Motor neuron (in vitro differentiated cells): Measurements from ENCODE around the gene AKAP9. TPM values are rescaled to one million over a fixed set of nuclear protein-coding genes. Genes with fewer than 3 reads are reported as not detected.
"Not testable (repeated sequence)": the region's sequence is repeated elsewhere in the genome, so short reads cannot be mapped to it uniquely, and the experiment has no call there.

Experiments used
- ATAC-seq, 8 experiments: fragments of 200-7000 bp; cut with Tn5 transposase; replicated peaks in 6 of 8; 2 replicates each; pipeline ENCODE4 v1.8.0; 2021; ENCODE audit warnings: mild to moderate bottlenecking in 8 of 8, moderate library complexity in 8 of 8
- H3K27ac ChIP-seq, 2 donors: fragments of 250-450 bp; sonication (Bioruptor Pico); 2 replicates each; pipeline ENCODE4 v1.9.0; 2021; ENCODE audit warnings: antibody characterized with exemption in 2 of 2, mild to moderate bottlenecking in 2 of 2, moderate library complexity in 1 of 2
- H3K4me1 ChIP-seq, 2 donors: fragments of 250-450 bp; sonication (Bioruptor Pico); replicated peaks in 1 of 2; 2 replicates each; pipeline ENCODE4 v1.6.1; 2021; ENCODE audit warnings: antibody characterized with exemption in 2 of 2, mild to moderate bottlenecking in 2 of 2, moderate library complexity in 1 of 2
- H3K4me3 ChIP-seq, 5 donors: fragments of 250-450 bp; sonication (Bioruptor Pico); 2 replicates each; pipeline ENCODE4 v1.9.0; 2021; ENCODE audit warnings: antibody characterized with exemption in 5 of 5, mild to moderate bottlenecking in 5 of 5, moderate library complexity in 4 of 5
- WGBS, 10 experiments: fragments of 450-650 bp; shearing (Covaris generic); methylation state at CpG; one replicate each; pipeline ENCODE4 v1.0.0; 2022; 5-methylcytosine and 5-hydroxymethylcytosine counted together
- in situ Hi-C, 9 experiments: fragments of 400-800 bp; cut with MboI; loops; one replicate each; pipeline ENCODE4 v1.15.0; 2021; ENCODE audit warnings: low sequenced_read_pairs in 9 of 9, low pct_unique_long_range_greater_than_20kb in 2 of 9; ENCODE audit not compliant: unreplicated experiment in 9 of 9
- total RNA-seq, 8 experiments: library from RNA; unstranded; fragments of 300-600 nt; gene quantifications; 2 replicates each; pipeline versions ENCODE4 v1.2.3 to v1.2.4, GENCODE V29; 2022

The AKAP9 gene
- total RNA-seq, 8 experiments from 2014 or later: 41.6 to 139 (median 92.8) TPM

GRCh38 chr7:91953618-91954017 is 13.0 kb downstream of the AKAP9 start:
- Histone ChIP-seq H3K4me1 (no peaks in the 10 kb centered on the region), H3K4me3 (no peak overlapping the region), H3K27ac (no peak overlapping the region)
- no peak for ATAC-seq
- in situ Hi-C loops: no loop called here
- 64 to 100% (median 90%) methylated on average over 1 to 3 of the region's 3 CpGs; no CpG with 5 or more reads in 1 of the 10 experiments for WGBS, 10 experiments

- ATAC-seq, H3K4me1 ChIP-seq, in situ Hi-C loops, H3K4me3 ChIP-seq, H3K27ac ChIP-seq: not testable (repeated sequence)
- WGBS, 10 experiments: 26 to 100% (median 69%) methylated on average over 1 to 2 of the region's 2 CpGs
Measured at GRCh38 chr7:91956464-91956863, 15.8 kb downstream of the AKAP9 start.

- no peak for ATAC-seq
- Histone ChIP-seq H3K27ac (no peak overlapping the region), H3K4me3 (no peak overlapping the region), H3K4me1 (no peaks in the 10 kb centered on the region)
- in situ Hi-C loops: no loop called here
- 60 to 100% (median 100%) methylated on average over 1 of the region's 1 CpG; no CpG with 5 or more reads in 1 of the 10 experiments for WGBS, 10 experiments
Measured at GRCh38 chr7:91957232-91957631, 16.6 kb downstream of the AKAP9 start.

GRCh38 chr7:91957823-91958222 is 17.2 kb downstream of the AKAP9 start:
- Histone ChIP-seq H3K4me1 (no peaks in the 10 kb centered on the region), H3K27ac (no peak overlapping the region), H3K4me3 (no peak overlapping the region)
- in situ Hi-C loops: no loop called here
- 71 to 100% (median 95%) methylated on average over 1 of the region's 1 CpG; no CpG with 5 or more reads in 4 of the 10 experiments for WGBS, 10 experiments
- ATAC-seq: no peak

- Histone ChIP-seq H3K4me3 (no peak overlapping the region), H3K4me1 (no peaks in the 10 kb centered on the region), H3K27ac (no peak overlapping the region)
- ATAC-seq: no peak
- in situ Hi-C loops: no loop called here
- WGBS, 10 experiments: 17 to 92% (median 62%) methylated on average over 1 to 5 of the region's 5 CpGs; no CpG with 5 or more reads in 4 of the 10 experiments
Measured at GRCh38 chr7:91959023-91959422, 18.4 kb downstream of the AKAP9 start.

- WGBS, 10 experiments: 14 to 100% (median 100%) methylated on average over 1 to 2 of the region's 2 CpGs; no CpG with 5 or more reads in 1 of the 10 experiments
- ATAC-seq: peak in 1 of 8 experiments; percentile 29
- in situ Hi-C loops: no loop called here
- no peak overlapping the region for H3K27ac ChIP-seq
- no peaks in the 10 kb centered on the region for H3K4me1 ChIP-seq
- no peak overlapping the region for H3K4me3 ChIP-seq
Measured at GRCh38 chr7:91961816-91962215, 21.2 kb downstream of the AKAP9 start.

- no peak overlapping the region for H3K27ac ChIP-seq
- no peak for ATAC-seq
- no peaks in the 10 kb centered on the region for H3K4me1 ChIP-seq
- in situ Hi-C loops: no loop called here
- WGBS, 10 experiments: 72 to 100% (median 95%) methylated on average over 1 to 3 of the region's 3 CpGs
- H3K4me3 ChIP-seq: no peak overlapping the region
Measured at GRCh38 chr7:91962419-91962818, 21.8 kb downstream of the AKAP9 start.

GRCh38 chr7:91967513-91967912 is 26.9 kb downstream of the AKAP9 start:
- in situ Hi-C loops, H3K4me1 ChIP-seq, H3K27ac ChIP-seq, ATAC-seq, H3K4me3 ChIP-seq: not testable (repeated sequence)
- 89 to 100% (median 95%) methylated on average over 1 to 2 of the region's 2 CpGs; no CpG with 5 or more reads in 1 of the 10 experiments for WGBS, 10 experiments

GRCh38 chr7:91973639-91974038 is 33.0 kb downstream of the AKAP9 start:
- Histone ChIP-seq H3K4me1 (no peaks in the 10 kb centered on the region), H3K27ac (no peak overlapping the region), H3K4me3 (no peak overlapping the region)
- peak in 3 of 8 experiments; percentile 30 to 91 (median 52) for ATAC-seq
- in situ Hi-C loops: no loop called here
- 75 to 94% (median 84%) methylated on average over 2 to 5 of the region's 5 CpGs for WGBS, 10 experiments

GRCh38 chr7:91974066-91974465 is 33.4 kb downstream of the AKAP9 start:
- Histone ChIP-seq H3K27ac (no peak overlapping the region), H3K4me3 (no peak overlapping the region), H3K4me1 (no peaks in the 10 kb centered on the region)
- in situ Hi-C loops: no loop called here
- no peak for ATAC-seq

GRCh38 chr7:91976743-91977142 is 36.1 kb downstream of the AKAP9 start:
- in situ Hi-C loops: no loop called here
- Histone ChIP-seq H3K4me3 (no peak overlapping the region), H3K4me1 (no peaks in the 10 kb centered on the region), H3K27ac (no peak overlapping the region)
- 85 to 100% (median 94%) methylated on average over 1 to 4 of the region's 4 CpGs; no CpG with 5 or more reads in 1 of the 10 experiments for WGBS, 10 experiments
- no peak for ATAC-seq

GRCh38 chr7:91979590-91979989 is 38.9 kb downstream of the AKAP9 start:
- Histone ChIP-seq H3K27ac (no peak overlapping the region), H3K4me3 (no peak overlapping the region), H3K4me1 (no peaks in the 10 kb centered on the region)
- WGBS, 10 experiments: 86 to 100% (median 100%) methylated on average over 1 of the region's 1 CpG; no CpG with 5 or more reads in 5 of the 10 experiments
- in situ Hi-C loops: no loop called here
- no peak for ATAC-seq

GRCh38 chr7:91982352-91982751 is 41.7 kb downstream of the AKAP9 start:
- 83 to 100% methylated on average over 1 of the region's 4 CpGs; no CpG with 5 or more reads in 8 of the 10 experiments for WGBS, 10 experiments
- ATAC-seq, in situ Hi-C loops, H3K4me3 ChIP-seq, H3K27ac ChIP-seq, H3K4me1 ChIP-seq: not testable (repeated sequence)

GRCh38 chr7:91988213-91988612 is 47.6 kb downstream of the AKAP9 start:
- Histone ChIP-seq H3K4me1 (no peaks in the 10 kb centered on the region), H3K27ac (no peak overlapping the region), H3K4me3 (no peak overlapping the region)
- ATAC-seq: no peak
- in situ Hi-C loops: no loop called here
